HepG2 (cell line): Measurements from ENCODE around the gene AMD1. TPM values are rescaled to one million over a fixed set of nuclear protein-coding genes. Genes with fewer than 3 reads are reported as not detected.
A peak's percentile ranks its signal among the peaks of the same experiment; 100 is the strongest.
"Not testable (repeated sequence)": the region's sequence is repeated elsewhere in the genome, so short reads cannot be mapped to it uniquely, and the experiment has no call there.

Source experiments
- ATAC-seq: fragments of 200-7000 bp; cut with Tn5 transposase; 3 replicates; pipeline ENCODE4 v1.9.1; 2020; ENCODE audit warnings: mild to moderate bottlenecking, moderate library complexity
- BruUV-seq: library from RNA; stranded (reverse); fragments of 400-500 nt; replicated peaks from 2 replicates; lab custom pipeline; 2021; lab: Mats Ljungman, UMichigan
- CTCF ChIA-PET: fragments of 300-600 bp; formaldehyde crosslinking; extraction: SDS; loops from one replicate; lab custom pipeline; 2021; ENCODE audit warnings: low total read pairs, inconsistent platforms, low intra/inter-chr PET ratio; lab: Yijun Ruan, JAX
- POLR2A ChIA-PET: fragments of 350-600 bp; sonication (Branson Sonifier 250); formaldehyde crosslinking; loops from one replicate; lab custom pipeline; 2020; ENCODE audit warnings: antibody characterized with exemption, inconsistent platforms; lab: Yijun Ruan, JAX
- DNase-seq: peaks from one replicate; pipeline ENCODE4 v3.0.0-alpha.2; 2015; ENCODE audit warnings: low spot score
- FAIRE-seq: peaks from 3 replicates; lab custom pipeline; 2011; peaks lifted over from hg19 to GRCh38; lab: Jason Lieb, UNC
- H2AFZ ChIP-seq: one replicate; pipeline ENCODE4 v1.6.1; 2011; ENCODE audit warnings: low read length, inconsistent platforms
- H3K27ac ChIP-seq: fragments of 300-600 bp; 3 replicates; pipeline ENCODE4 v1.8.0; 2011; ENCODE audit warnings: mixed run types, mild to moderate bottlenecking, mixed read lengths, low read length, inconsistent platforms; ENCODE audit not compliant: insufficient read depth; ENCODE audit errors: extremely low read length
- H3K27me3 ChIP-seq, 2 experiments: fragments of 200-600 bp in 1 of 2; 2 replicates in 1 of 2; 3 replicates in 1 of 2; pipeline versions ENCODE4 v1.6.0 to v1.8.0; 2011; ENCODE audit warnings: low read length in 2 of 2, mild to moderate bottlenecking in 2 of 2, moderate library complexity in 2 of 2, inconsistent platforms in 1 of 2; ENCODE audit not compliant: insufficient read depth in 2 of 2, control insufficient read depth in 1 of 2
- H3K36me3 ChIP-seq, 2 experiments: fragments of 200-600 bp in 1 of 2; replicated peaks in 1 of 2; 2 replicates in 1 of 2; 3 replicates in 1 of 2; pipeline versions ENCODE4 v1.5.1 to v1.8.0; 2011; ENCODE audit warnings: low read length in 2 of 2, inconsistent platforms in 1 of 2; ENCODE audit not compliant: insufficient read depth in 2 of 2, control insufficient read depth in 1 of 2
- H3K4me1 ChIP-seq: 2 replicates; pipeline ENCODE4 v1.5.1; 2012; ENCODE audit warnings: low read length, inconsistent platforms; ENCODE audit not compliant: insufficient read depth
- H3K4me2 ChIP-seq: 2 replicates; pipeline ENCODE4 v1.6.0; 2011; ENCODE audit warnings: low read depth, low read length, inconsistent platforms
- H3K4me3 ChIP-seq, 3 experiments: fragments of 200-600 bp in 1 of 3; sonication (generic), shearing (Covaris generic) in 1 of 3; replicated peaks in 1 of 3; 2 replicates each; pipeline ENCODE4 v1.5.1; 2011 to 2016; ENCODE audit warnings: low read length in 3 of 3, inconsistent platforms in 2 of 3, low read depth in 2 of 3, mild to moderate bottlenecking in 2 of 3, control low read depth in 1 of 3, mixed read lengths in 1 of 3; ENCODE audit not compliant: insufficient read depth in 1 of 3
- H3K79me2 ChIP-seq: one replicate; pipeline ENCODE4 v1.6.1; 2011; ENCODE audit warnings: low read length, inconsistent platforms; ENCODE audit not compliant: insufficient read depth
- H3K9ac ChIP-seq: 2 replicates; pipeline ENCODE4 v1.6.0; 2011; ENCODE audit warnings: mild to moderate bottlenecking, low read depth, low read length, inconsistent platforms; ENCODE audit not compliant: insufficient read depth
- H3K9me3 ChIP-seq: 2 replicates; pipeline ENCODE4 v1.5.1; 2012; ENCODE audit warnings: mild to moderate bottlenecking, low read length
- H4K20me1 ChIP-seq: 2 replicates; pipeline ENCODE4 v1.6.0; 2011; ENCODE audit warnings: inconsistent platforms, mild to moderate bottlenecking, low read length, moderate library complexity; ENCODE audit not compliant: insufficient read depth
- DNMT1 ChIP-seq: sonication (generic); formaldehyde crosslinking; IDR thresholded peaks from 2 replicates; pipeline ENCODE4 v1.5.1; 2020; ENCODE audit warnings: mild to moderate bottlenecking, missing genetic modification reagents
- POLR2A ChIP-seq, 2 experiments: IDR thresholded peaks; 2 replicates each; pipeline ENCODE4 v1.6.1; 2011; ENCODE audit warnings: low read depth in 2 of 2, low read length in 2 of 2, mild to moderate bottlenecking in 1 of 2, moderate library complexity in 1 of 2; ENCODE audit not compliant: insufficient read depth in 1 of 2
- RBM22 ChIP-seq: fragments of 200-400 bp; formaldehyde crosslinking; optimal IDR thresholded peaks from 2 replicates; pipeline ENCODE3; 2017; ENCODE audit warnings: mild to moderate bottlenecking, low read length, moderate library complexity
- ZBTB33 ChIP-seq: sonication (generic); formaldehyde crosslinking; IDR thresholded peaks from 2 replicates; pipeline ENCODE4 v1.4.0; 2020; ENCODE audit warnings: missing genetic modification reagents
- ZC3H13 ChIP-seq: sonication (generic); formaldehyde crosslinking; IDR thresholded peaks from 2 replicates; pipeline ENCODE4 v1.8.1; 2023; ENCODE audit warnings: mild to moderate bottlenecking, missing genetic modification reagents, moderate library complexity
- WGBS: methylation state at CpG from one replicate; pipeline ENCODE4 v1.1.6; 2017; ENCODE audit warnings: low lambda C conversion rate; 5-methylcytosine and 5-hydroxymethylcytosine counted together
- in situ Hi-C: cut with HindIII; loops from 2 replicates; pipeline ENCODE4 v1.10.0; 2017; ENCODE audit warnings: low pct_unique_long_range_greater_than_20kb; ENCODE audit not compliant: extremely low pct_ligation_motif_present
- intact Hi-C: fragments of 100-400 bp; cut with micrococcal nuclease; formaldehyde crosslinking; loops from one replicate; pipeline ENCODE4 v1.10.0; 2022; ENCODE audit not compliant: unreplicated experiment
- polyA plus RNA-seq, 8 experiments: library from polyadenylated mRNA; depleted of rRNA in 3 of 8; stranded (reverse) in 7 of 8; unstranded in 1 of 8; fragments of >200 nt; fragmentation: Illumina TruSeq in 4 of 8; extraction: Trizol in 4 of 8; gene quantifications; 2 replicates each; pipeline versions ENCODE4 v1.2.1 to v1.2.3, GENCODE V29; 2011 to 2016; ENCODE audit warnings: low read depth in 4 of 8, missing spikeins in 1 of 8, mixed read lengths in 1 of 8; ENCODE audit not compliant: insufficient read depth in 1 of 8
- total RNA-seq, 5 experiments: library from RNA; depleted of rRNA; stranded (reverse); fragments of >200 nt; fragmentation: Illumina TruSeq; extraction: Trizol; gene quantifications; 2 replicates each; pipeline ENCODE4 v1.2.3, GENCODE V29; 2016; ENCODE audit warnings: low read depth in 1 of 5

AMD1 gene
- total and polyA plus RNA-seq, 2 of the 13 experiments (the other 11 are each of a cell fraction or from before 2014, with no cell fraction given), result 108 to 123 TPM

- DNase-seq (no peak), ATAC-seq (peak; percentile 16), FAIRE-seq (no peak)
- 0 out of 2 replicates have a peak, but pooled peaks have one; percentile 28 for TF ChIP-seq ZBTB33 (CRISPR knock-in tag)
- 0 out of 2 replicates have a peak, but pooled peaks have one; percentile 23 for TF ChIP-seq ZC3H13 (CRISPR knock-in tag)
- TF ChIP-seq POLR2A (IDR thresholded peaks at IDR 0.05; ENCODE audit: insufficient read depth in 1 of 2, low read depth in 2 of 2, low read length in 2 of 2), result 0 out of 4 replicates have a peak, but pooled peaks of 1 of the 2 experiments have one; percentile 8
- peak; percentile 87 for TF ChIP-seq RBM22
- TF ChIP-seq DNMT1 (CRISPR knock-in tag), result no peak
- Histone ChIP-seq H3K27ac (no peak overlapping the region), H3K4me2 (no peak overlapping the region), H3K36me3 (peaks cover 0 to 5% of the 10 kb centered on the region in 2 experiments; a peak in 1 of 5 replicates), H3K9ac (no peak overlapping the region), H3K27me3 (no peaks in the 10 kb centered on the region), H3K9me3 (peaks cover 13% of the 10 kb centered on the region; the same call in 1 of the 2 replicates), H4K20me1 (peaks cover 7% of the 10 kb centered on the region; the same call in 1 of the 2 replicates), H3K79me2 (no peaks in the 10 kb centered on the region), H2AFZ (no peak overlapping the region), H3K4me1 (no peaks in the 10 kb centered on the region), H3K4me3 (no peak overlapping the region)
- WGBS, result 86% methylated on average over 8 of the region's 8 CpGs
- BruUV-seq, result no TSS peak
- in situ Hi-C loops, result no loop called here
- intact Hi-C loops, result no loop called here
- ChIA-PET CTCF (no interaction called here), POLR2A (interaction anchor here (0.9 kb wide), 1 partner anchor 27 kb away, joined by 3 read pairs; the partner anchor contains the start of gene AMD1)
Observed at GRCh38 chr6:110902091-110902490, 27.5 kb downstream of the AMD1 start.

- H3K27me3 ChIP-seq, H3K36me3 ChIP-seq, intact Hi-C loops, DNase-seq, H3K4me2 ChIP-seq, H2AFZ ChIP-seq, in situ Hi-C loops, H4K20me1 ChIP-seq, H3K4me1 ChIP-seq, ATAC-seq, H3K9ac ChIP-seq, H3K79me2 ChIP-seq, BruUV-seq, POLR2A ChIA-PET, H3K27ac ChIP-seq, FAIRE-seq, H3K4me3 ChIP-seq, CTCF ChIA-PET: not testable (repeated sequence)
- peaks cover 13% of the 10 kb centered on the region; the same call in 1 of the 2 replicates for H3K9me3 ChIP-seq
- WGBS, result 91% methylated on average over 1 of the region's 2 CpGs
Observed at GRCh38 chr6:110906273-110906672, 31.7 kb downstream of the AMD1 start.
